GM12801 (cell line): ENCODE measurements around the gene PSMB9.

ENCODE experiments used
- CTCF ChIP-seq: IDR thresholded peaks from one replicate; pipeline ENCODE4 v1.5.1; 2011; ENCODE audit warnings: control low read depth; ENCODE audit not compliant: insufficient read length; ENCODE audit errors: extremely low read depth

Gene PSMB9

GRCh38 chr6:32903952-32904351 is 50.0 kb downstream of the PSMB9 start:
- TF ChIP-seq CTCF = no peak

DNA sequence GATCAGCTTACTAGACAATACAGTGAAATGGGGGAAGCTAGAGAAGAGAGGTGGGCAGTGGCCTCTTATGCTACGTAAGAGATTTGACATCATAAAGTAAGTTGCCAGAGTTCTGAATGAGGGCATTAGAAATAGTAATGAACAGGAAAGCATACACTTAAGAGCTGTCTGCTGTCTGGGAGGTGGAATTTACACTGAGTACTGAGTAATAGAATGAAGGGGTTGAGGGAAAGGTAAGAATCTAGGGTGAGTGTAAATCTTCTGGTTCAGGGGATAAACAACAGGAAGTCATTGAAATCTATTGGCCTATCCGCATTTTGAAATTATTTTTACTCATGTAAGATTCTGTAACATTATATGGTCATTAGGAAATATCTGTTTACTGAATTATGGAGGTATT is 51.1 kb downstream of the PSMB9 start:
- no peak for TF ChIP-seq CTCF

GRCh38 chr6:32906539-32906938 is 52.5 kb downstream of the PSMB9 start:
- no peak for TF ChIP-seq CTCF

- no peak for TF ChIP-seq CTCF
Observed at GRCh38 chr6:32908897-32909296, 54.9 kb downstream of the PSMB9 start.
